Gastrocnemius medialis (tissue), 4 donors: ENCODE results near the gene TAF5L.

Experiments used
- CTCF ChIP-seq, 5 experiments: fragments of 450-650 bp in 3 of 5; fragments of 200-600 bp in 2 of 5; sonication (generic) in 2 of 5; IDR thresholded peaks in 4 of 5; conservative IDR thresholded peaks in 1 of 5; 1 replicate in 4 of 5; 2 replicates in 1 of 5; pipeline ENCODE4 v1.5.1; 2016 to 2019; ENCODE audit warnings: antibody characterized with exemption in 5 of 5, mild to moderate bottlenecking in 3 of 5, moderate library complexity in 3 of 5
- POLR2A ChIP-seq, 2 donors: fragments of 450-650 bp; IDR thresholded peaks; one replicate each; pipeline ENCODE4 v1.6.1; 2017; ENCODE audit warnings: antibody characterized with exemption in 2 of 2, mild to moderate bottlenecking in 2 of 2, moderate library complexity in 2 of 2

GRCh38 chr1:229570891-229571516 is 54.9 kb downstream of the TAF5L start:
- TF ChIP-seq CTCF (IDR thresholded peaks at IDR 0.05 in 4 of 5, conservative IDR thresholded peaks at IDR 0.05 in 1 of 5), result no peak
- TF ChIP-seq POLR2A (IDR thresholded peaks at IDR 0.05), result no peak
